NCI-H187 treated with DMSO at 0.1 percent for 48 hours (cell line): ENCODE data around the gene NINJ1.

ENCODE experiments used
- DNase-seq: peaks from one replicate; lab custom pipeline; 2025; lab: John Stamatoyannopoulos, UW

NINJ1 gene, protein sequence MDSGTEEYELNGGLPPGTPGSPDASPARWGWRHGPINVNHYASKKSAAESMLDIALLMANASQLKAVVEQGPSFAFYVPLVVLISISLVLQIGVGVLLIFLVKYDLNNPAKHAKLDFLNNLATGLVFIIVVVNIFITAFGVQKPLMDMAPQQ

GRCh38 chr9:93134015-93134739, at the start of gene NINJ1:
NINJ1 (minus strand) TSS chr9:93134251; CDS start chr9:93134217, 34 bp downstream.
- no peak for DNase-seq

DNA sequence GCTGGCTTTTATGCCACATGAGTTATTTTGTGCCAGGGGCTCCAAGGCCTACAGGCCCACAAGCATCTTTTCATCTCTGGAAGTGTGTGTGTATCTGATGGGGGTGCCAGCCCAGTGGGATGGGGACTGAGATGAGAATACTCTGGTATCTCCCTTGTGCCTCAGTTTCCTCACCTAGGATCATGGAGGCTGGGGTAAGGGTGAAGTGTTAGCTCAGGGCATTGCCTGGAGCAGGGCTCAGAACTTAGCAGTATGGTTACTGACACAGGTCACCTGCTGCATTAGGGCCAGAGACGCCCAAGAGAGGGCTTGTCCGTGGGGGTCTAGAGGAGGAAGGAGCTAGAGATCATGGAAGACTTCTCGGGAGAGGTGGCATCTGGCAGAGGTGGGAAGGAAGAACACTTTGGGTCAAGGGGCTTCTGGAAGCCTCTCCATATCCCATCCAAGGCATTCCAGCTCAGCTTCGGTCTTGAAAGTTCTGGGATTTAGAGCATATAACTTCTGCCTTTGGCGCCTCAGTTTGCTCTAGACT, 49.1 kb upstream of the NINJ1 start:
- no peak for DNase-seq

DNA sequence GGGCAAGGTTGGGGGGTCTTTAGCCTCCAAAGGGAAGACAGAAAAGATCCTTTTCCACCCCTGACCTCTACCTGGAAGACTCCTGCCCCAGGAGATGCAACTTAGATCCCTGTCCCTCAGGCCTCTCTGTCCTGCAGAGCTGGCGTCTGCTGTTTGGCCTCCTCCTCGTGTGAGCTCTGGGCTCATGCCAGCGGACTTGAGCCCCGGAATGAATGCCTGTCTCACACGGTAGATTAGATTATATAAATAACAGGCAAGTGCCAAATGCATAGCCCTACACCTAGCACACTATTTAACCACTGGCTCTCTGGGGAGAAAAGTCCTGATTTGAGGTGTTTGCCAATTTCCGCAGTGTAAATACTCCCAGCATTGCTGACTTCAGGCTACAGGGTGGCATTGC, 48.5 kb upstream of the NINJ1 start:
- DNase-seq, result no peak

GRCh38 chr9:93181672-93182435, 47.8 kb upstream of the NINJ1 start:
- no peak for DNase-seq

DNA sequence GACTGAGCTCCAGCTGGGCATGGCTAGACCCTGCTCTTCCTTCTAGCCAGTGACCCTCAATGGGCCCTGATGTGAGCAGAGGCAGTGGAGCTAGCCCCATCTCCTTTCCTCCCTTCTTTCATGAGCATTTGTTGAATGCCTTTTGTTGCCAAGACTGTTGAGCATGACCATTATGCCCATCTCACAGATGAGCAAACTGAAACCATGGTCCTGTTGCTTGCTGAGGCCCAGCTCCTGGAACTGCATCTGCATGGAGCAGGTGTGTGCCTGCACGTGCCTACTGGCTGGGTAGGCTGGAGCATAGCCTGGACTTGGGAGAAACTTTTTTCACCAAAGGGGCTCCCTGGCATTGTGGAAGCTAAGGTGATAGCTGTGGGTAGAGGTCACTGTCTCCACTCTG, 46.9 kb upstream of the NINJ1 start:
- no peak for DNase-seq

DNA sequence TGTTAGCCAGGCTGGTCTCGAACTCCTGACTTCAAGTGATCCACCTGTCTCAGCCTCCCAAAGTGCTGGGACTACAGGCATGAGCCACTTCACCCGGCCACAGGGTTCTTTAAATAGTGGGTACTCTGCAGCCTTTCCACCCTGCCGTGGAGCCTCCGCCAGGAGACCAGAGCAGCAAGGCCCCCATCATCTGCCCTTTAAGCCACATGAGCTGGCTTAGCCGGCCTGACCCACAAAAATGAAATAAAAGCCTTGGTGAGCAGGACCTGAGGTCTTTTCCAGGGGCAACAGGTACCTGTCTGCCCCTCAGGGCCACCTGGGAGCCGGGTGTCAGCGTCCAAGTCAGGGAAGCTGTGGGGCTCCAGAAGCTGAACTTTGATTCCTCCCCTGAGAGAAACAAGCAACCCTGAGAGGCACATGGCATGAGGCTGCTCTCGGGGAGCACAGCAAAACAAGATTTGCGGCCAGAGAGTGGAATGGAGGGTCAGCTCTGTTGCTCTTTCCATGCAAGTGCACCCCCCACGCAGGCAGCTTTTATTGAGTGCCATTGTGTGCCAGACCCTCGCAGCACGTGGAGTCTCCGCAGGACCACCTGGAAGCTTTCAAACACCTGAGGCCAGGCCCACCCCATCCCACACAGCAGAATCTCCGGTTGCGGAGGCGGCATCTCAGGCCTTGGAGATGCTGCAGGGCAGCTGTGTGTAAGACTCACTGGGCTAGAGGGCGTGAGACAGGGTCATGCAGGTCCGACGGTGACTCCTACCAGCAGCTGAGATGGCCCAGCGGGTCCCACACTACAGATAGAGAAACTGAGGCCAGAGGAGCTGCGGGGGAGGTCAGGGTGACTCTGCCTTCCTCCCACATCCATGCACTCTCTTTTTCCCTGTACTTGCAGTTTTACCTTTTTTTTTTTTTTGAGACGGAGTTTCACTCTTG, 45.1 kb upstream of the NINJ1 start:
- no peak for DNase-seq

GRCh38 chr9:93177676-93178075, 43.6 kb upstream of the NINJ1 start:
- DNase-seq, result no peak

DNA sequence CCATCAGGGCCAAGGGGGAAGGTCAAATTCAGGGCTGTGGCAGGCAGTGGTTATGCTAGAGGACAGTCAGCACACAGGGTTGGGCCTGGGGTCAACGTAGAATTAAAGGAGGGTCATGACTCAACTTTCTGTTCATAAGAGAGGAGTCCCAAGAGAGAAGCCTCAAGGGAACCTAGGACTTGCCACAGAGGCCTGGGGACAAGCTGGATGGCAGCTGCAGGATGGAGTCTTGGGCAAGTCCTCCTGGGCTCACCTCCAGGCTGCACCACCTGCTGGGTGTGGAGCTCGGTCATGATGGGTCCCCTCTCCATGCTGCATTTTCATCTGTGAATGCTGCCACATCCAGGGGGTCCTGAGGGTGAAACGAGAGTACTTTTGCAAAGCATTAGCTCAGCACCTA, 40.9 kb upstream of the NINJ1 start:
- DNase-seq, result no peak

DNA sequence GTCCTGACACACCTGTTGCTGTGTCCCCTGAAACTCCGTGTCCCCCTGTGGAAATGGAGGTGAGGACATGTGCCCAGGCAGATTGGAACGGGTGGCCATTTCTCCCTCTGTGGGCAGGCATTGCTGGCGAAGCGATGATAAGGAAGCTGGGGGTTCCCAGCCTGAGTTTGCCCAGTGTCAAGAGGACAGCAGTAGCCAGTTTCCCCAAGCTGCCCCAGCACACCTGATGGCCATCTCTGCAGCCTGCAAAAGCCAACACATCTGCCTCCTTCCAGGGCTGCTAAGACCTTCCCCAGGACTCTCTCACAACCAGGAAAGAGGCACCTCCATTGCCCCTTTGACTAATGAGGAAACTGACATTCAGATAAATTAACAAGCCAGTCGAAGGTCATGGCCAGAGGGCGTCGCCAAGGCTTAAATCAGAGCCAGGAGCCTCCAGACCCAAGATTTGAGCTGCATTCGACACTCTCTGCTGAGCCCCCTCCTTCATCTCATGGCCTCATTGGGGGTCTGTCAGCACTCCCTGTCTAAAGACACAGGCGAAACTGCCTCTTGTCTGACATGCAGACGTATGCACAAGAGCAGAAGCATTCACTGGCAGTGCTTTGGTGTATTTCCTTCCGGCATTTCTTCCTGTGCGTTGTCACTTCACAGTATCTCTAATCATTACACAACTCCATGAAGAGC, 39.5 kb upstream of the NINJ1 start:
- no peak for DNase-seq

DNA sequence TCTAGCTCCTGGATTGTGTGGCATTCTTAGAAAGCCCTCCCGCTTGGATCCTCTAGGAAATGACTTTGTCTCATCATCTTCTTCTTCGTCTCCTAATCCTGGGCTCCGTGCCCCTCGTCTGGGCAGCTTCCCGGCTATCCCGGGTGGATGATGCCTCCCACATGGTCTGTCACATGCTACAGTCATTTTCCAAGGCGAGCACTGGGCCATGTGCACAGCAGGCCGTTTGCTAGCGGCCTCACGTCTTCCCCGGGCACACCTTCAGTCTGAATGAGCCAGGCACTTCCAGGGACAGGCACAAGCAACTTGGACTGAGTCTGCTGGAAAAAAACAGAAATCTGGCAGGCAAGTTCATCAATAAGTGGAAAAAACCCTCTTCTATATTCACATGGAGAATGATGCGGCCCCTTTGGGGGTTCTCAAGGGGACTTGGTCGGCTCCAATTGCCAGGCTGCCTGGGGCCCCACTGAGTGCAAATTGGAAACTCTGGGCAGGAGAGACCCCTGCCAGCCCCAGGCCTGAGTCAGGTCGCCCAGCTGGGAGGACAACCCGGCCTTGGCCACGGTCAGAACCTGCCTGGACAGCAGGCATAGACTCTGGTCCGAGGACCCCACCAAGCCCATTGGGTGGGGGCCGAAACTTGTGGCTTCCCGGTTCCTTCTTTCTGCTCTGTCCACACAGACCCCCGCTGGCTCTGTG, 38.8 kb upstream of the NINJ1 start:
- DNase-seq, result no peak

- DNase-seq, result no peak
Measured at GRCh38 chr9:93171261-93171990, 37.4 kb upstream of the NINJ1 start.

- DNase-seq, result no peak
Measured at GRCh38 chr9:93170571-93170970, 36.5 kb upstream of the NINJ1 start.

DNA sequence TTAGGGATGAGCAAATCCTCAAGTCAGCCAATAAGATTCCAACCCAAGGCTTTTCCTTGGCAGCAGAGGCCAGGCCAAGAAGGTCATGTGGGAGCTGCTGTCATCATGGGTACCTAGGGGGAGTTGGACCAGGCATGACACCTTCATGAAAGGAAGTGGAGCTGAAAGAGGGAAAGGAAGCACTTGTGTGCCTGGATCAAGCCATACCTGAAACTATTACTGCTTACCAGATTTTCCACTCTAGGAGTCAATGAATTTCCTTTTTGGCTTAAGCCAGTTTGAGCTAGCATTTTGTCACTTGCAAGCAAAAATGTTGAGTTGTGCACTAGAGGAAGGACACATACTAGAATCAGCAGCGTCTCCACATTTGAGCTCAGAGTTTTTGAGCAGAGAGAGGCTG, 35.4 kb upstream of the NINJ1 start:
- DNase-seq, result no peak

GRCh38 chr9:93168581-93168980, 34.5 kb upstream of the NINJ1 start:
- no peak for DNase-seq

DNA sequence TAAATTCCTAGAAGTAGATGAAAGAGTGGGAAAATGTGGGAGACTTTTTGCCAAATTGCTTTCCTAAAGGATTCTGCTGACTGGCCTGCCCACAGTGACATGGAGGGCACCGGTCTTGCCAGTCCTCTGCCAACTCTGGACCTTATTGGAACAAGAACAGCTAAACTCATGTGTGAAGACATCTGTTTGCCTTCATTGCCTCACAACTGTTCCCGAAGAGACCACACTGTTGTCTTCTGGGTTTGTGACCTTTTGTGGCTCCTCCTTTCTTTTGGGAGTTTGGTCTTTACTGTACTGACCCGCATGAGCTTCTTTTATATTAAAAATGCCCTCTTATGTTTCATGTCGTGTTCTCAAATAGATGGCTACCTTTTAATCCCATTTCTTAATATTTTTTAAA, 33.8 kb upstream of the NINJ1 start:
- no peak for DNase-seq

DNA sequence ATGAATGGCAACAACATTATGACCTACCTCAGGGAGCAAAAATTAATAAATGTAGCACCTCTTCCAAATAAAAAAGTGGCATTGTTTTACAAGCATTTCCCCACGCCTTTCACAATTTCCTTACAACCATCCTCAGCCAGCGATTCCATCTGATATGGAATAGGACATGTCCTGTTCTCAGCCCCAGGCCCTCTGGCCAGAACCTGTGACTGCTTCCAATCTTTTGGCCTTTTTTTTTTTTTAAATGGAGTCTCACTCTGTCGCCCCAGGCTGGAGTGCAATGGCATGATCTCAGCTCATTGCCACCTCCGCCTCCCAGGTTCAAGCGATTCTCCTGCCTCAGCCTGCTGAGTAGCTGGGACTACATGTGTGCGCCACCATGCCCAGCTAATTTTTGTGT, 33.1 kb upstream of the NINJ1 start:
- no peak for DNase-seq

- DNase-seq, result no peak
Measured at GRCh38 chr9:93166699-93167098, 32.6 kb upstream of the NINJ1 start.

- no peak for DNase-seq
Measured at GRCh38 chr9:93164085-93164484, 30.0 kb upstream of the NINJ1 start.

DNA sequence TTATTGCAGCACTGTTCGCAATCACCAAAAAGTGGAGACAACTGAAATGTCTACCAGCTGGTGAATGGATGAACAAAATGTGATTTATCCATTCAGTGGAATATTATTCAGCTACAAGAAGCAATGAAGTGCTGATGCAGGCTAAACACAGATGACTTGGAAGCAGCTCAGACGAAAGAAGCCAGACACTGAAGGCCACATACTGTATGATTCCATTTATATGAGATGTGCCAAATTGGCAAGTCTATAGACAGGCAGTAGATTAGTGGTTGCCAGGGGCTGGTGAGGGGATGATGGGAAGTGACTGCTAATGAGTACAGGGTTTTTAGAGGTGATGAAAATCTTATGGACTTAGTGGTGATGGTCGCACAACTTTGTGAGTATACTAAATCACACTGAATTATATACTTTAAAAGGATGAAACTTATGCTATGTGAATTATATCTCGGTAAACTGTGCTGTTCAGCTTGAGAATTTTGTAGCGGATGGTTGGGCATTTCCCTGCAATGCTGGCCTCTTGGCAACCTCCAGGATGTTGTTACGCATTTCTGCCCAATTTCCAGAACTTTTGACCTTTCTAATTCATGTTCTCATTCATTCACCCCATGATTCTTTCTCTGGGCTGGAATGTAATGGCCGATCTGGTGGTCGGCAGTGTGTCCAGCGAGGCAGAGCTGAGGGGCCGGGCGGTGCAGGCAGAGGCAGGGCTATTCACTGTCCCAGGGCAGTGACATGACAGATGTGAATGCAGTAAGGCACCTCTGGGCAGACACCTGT, 27.9 kb upstream of the NINJ1 start:
- no peak for DNase-seq
